OCI-M2 (cell line): ENCODE measurements around the gene FAM53B.

Experiments used
- DNase-seq: peaks from one replicate; lab custom pipeline; 2025; ENCODE audit not compliant: unreplicated experiment; lab: John Stamatoyannopoulos, UW

FAM53B gene

GRCh38 chr10:124709861-124710260 lies 34.3 kb downstream of the FAM53B start:
- no peak for DNase-seq

- no peak for DNase-seq
These were observed 35.2 kb downstream of the FAM53B start for GRCh38 chr10:124708922-124709520.

- no peak for DNase-seq
These were observed 35.9 kb downstream of the FAM53B start for GRCh38 chr10:124708246-124708779.

GRCh38 chr10:124707551-124707950 lies 36.6 kb downstream of the FAM53B start:
- no peak for DNase-seq

- DNase-seq = no peak
These were observed 37.1 kb downstream of the FAM53B start for GRCh38 chr10:124707144-124707467.

GRCh38 chr10:124706462-124707143 lies 37.6 kb downstream of the FAM53B start:
- no peak for DNase-seq

GRCh38 chr10:124705817-124706461 lies 38.2 kb downstream of the FAM53B start:
- no peak for DNase-seq

- no peak for DNase-seq
These were observed 38.8 kb downstream of the FAM53B start for GRCh38 chr10:124705381-124705740.

GRCh38 chr10:124704428-124705380 lies 39.5 kb downstream of the FAM53B start:
- no peak for DNase-seq

GRCh38 chr10:124703778-124704427 lies 40.3 kb downstream of the FAM53B start:
- no peak for DNase-seq

GRCh38 chr10:124703372-124703771 lies 40.8 kb downstream of the FAM53B start:
- no peak for DNase-seq

- DNase-seq = no peak
These were observed 42.1 kb downstream of the FAM53B start for GRCh38 chr10:124701881-124702656.

GRCh38 chr10:124701435-124701834 lies 42.7 kb downstream of the FAM53B start:
- no peak for DNase-seq

GRCh38 chr10:124701038-124701365 lies 43.2 kb downstream of the FAM53B start:
- DNase-seq = no peak

GRCh38 chr10:124700293-124701037 lies 43.7 kb downstream of the FAM53B start:
- DNase-seq = no peak

GRCh38 chr10:124699471-124700292 lies 44.5 kb downstream of the FAM53B start:
- no peak for DNase-seq

GRCh38 chr10:124698545-124699469 lies 45.4 kb downstream of the FAM53B start:
- no peak for DNase-seq
